PC-3 (cell line): ENCODE data around the gene CTTN. TPM values are rescaled to one million over a fixed set of nuclear protein-coding genes. Genes with fewer than 3 reads are reported as not detected.

ENCODE experiments used
- ATAC-seq: fragments of 200-7000 bp; cut with Tn5 transposase; 2 replicates; pipeline ENCODE4 v1.9.1; 2020; ENCODE audit warnings: mild to moderate bottlenecking, moderate library complexity
- BruUV-seq: library from RNA; stranded (reverse); fragments of 400-500 nt; replicated peaks from 2 replicates; lab custom pipeline; 2021; lab: Mats Ljungman, UMichigan
- CTCF ChIA-PET: fragments of 300-600 bp; sonication (Branson Sonifier 250); formaldehyde crosslinking; loops from one replicate; lab custom pipeline; 2022; ENCODE audit warnings: antibody characterized with exemption; lab: Charles Lee
- POLR2A ChIA-PET: fragments of 300-600 bp; sonication (Branson Sonifier 250); formaldehyde crosslinking; loops from one replicate; lab custom pipeline; 2022; ENCODE audit warnings: antibody characterized with exemption; ENCODE audit not compliant: unreplicated experiment; lab: Charles Lee
- DNase-seq: peaks from one replicate; pipeline ENCODE4 v3.0.0-alpha.2; 2015
- H2AFZ ChIP-seq: fragments of 300-600 bp; sonication (generic); 2 replicates; pipeline ENCODE4 v1.6.0; 2016; ENCODE audit warnings: antibody characterized with exemption, low read length
- H3F3A ChIP-seq: fragments of 300-600 bp; sonication (generic); one replicate; pipeline ENCODE4 v1.6.0; 2017; ENCODE audit warnings: antibody characterized with exemption, low read length, control low read depth, mild to moderate bottlenecking; ENCODE audit not compliant: unreplicated experiment
- H3K27ac ChIP-seq: fragments of 300-600 bp; sonication (generic); 2 replicates; pipeline ENCODE4 v1.5.1; 2016; ENCODE audit warnings: mild to moderate bottlenecking, low read length
- H3K27me3 ChIP-seq: fragments of 300-600 bp; sonication (generic); 2 replicates; pipeline ENCODE4 v1.6.1; 2016; ENCODE audit warnings: low read length, mixed read lengths
- H3K36me3 ChIP-seq: fragments of 300-600 bp; sonication (generic); 2 replicates; pipeline ENCODE4 v1.6.1; 2016; ENCODE audit warnings: low read depth, mixed run types, low read length, mixed read lengths
- H3K4me1 ChIP-seq: fragments of 300-600 bp; sonication (generic); 2 replicates; pipeline ENCODE4 v1.5.1; 2016; ENCODE audit warnings: low read length; ENCODE audit not compliant: insufficient read depth
- H3K4me2 ChIP-seq: fragments of 300-600 bp; sonication (generic); 2 replicates; pipeline ENCODE4 v1.6.0; 2016; ENCODE audit warnings: low read length
- H3K4me3 ChIP-seq: fragments of 300-600 bp; sonication (generic); 2 replicates; pipeline ENCODE4 v1.5.1; 2016; ENCODE audit warnings: mild to moderate bottlenecking, low read length, mixed read lengths
- H3K79me2 ChIP-seq: fragments of 300-600 bp; sonication (generic); 2 replicates; pipeline ENCODE4 v1.6.1; 2017; ENCODE audit warnings: low read length, mixed read lengths
- H3K9ac ChIP-seq: fragments of 300-600 bp; sonication (generic); 2 replicates; pipeline ENCODE4 v1.6.0; 2016; ENCODE audit warnings: mild to moderate bottlenecking, low read length
- H3K9me2 ChIP-seq: fragments of 300-600 bp; sonication (generic); replicated peaks from 2 replicates; pipeline ENCODE4 v1.6.1; 2016; ENCODE audit warnings: mixed run types, low read length, mixed read lengths
- H3K9me3 ChIP-seq: fragments of 300-600 bp; sonication (generic); 2 replicates; pipeline ENCODE4 v1.6.1; 2016; ENCODE audit warnings: low read length, mixed read lengths
- H4K20me1 ChIP-seq: fragments of 300-600 bp; sonication (generic); 2 replicates; pipeline ENCODE4 v1.6.1; 2016; ENCODE audit warnings: low read length, mixed read lengths
- CTCF ChIP-seq: fragments of 300-600 bp; sonication (generic); conservative IDR thresholded peaks from 2 replicates; pipeline ENCODE4 v1.5.1; 2017; ENCODE audit warnings: antibody characterized with exemption, low read depth, mild to moderate bottlenecking, low read length
- EZH2 ChIP-seq: fragments of 300-600 bp; sonication (generic); IDR thresholded peaks from one replicate; pipeline ENCODE4 v1.6.1; 2017; ENCODE audit warnings: antibody characterized with exemption, mild to moderate bottlenecking, low read length; ENCODE audit not compliant: unreplicated experiment
- EZH2phosphoT487 ChIP-seq: fragments of 300-600 bp; sonication (generic); IDR thresholded peaks from 2 replicates; pipeline ENCODE4 v1.6.1; 2018; ENCODE audit warnings: mild to moderate bottlenecking, antibody characterized with exemption, low read length, borderline replicate concordance
- intact Hi-C: fragments of 100-400 bp; cut with micrococcal nuclease; formaldehyde crosslinking; loops from 2 replicates; pipeline ENCODE4 v1.9.0; 2023
- total RNA-seq: library from RNA; depleted of rRNA; stranded (reverse); fragments of >200 nt; gene quantifications from 2 replicates; pipeline ENCODE4 v1.2.3, GENCODE V29; 2014

CTTN gene
- total RNA-seq, 1 experiment from 2014 or later, result 244 TPM

- no TSS peak for BruUV-seq
- H3K4me1 ChIP-seq, result no peaks in the 10 kb centered on the region
- DNase-seq, result no peak
- H3K4me2 ChIP-seq, result no peak overlapping the region
- POLR2A ChIA-PET, result no interaction called here
- no peak overlapping the region for H3K9ac ChIP-seq
- CTCF ChIA-PET, result no interaction called here
- H3K27me3 ChIP-seq, result no peaks in the 10 kb centered on the region
- no peaks in the 10 kb centered on the region for H3K9me2 ChIP-seq
- H3K79me2 ChIP-seq, result 0 out of 2 replicates have a peak, but pooled peaks cover 2% of the 10 kb centered on the region
- no peak overlapping the region for H3K4me3 ChIP-seq
- H2AFZ ChIP-seq, result no peak overlapping the region
- intact Hi-C loops, result no loop called here
- no peak for ATAC-seq
- no peaks in the 10 kb centered on the region for H3F3A ChIP-seq
- no peak for TF ChIP-seq CTCF
- no peak for TF ChIP-seq EZH2phosphoT487
- no peak for TF ChIP-seq EZH2
- H3K9me3 ChIP-seq, result no peaks in the 10 kb centered on the region
- H3K36me3 ChIP-seq, result peaks cover 91% of the 10 kb centered on the region
- H4K20me1 ChIP-seq, result peaks cover 3% of the 10 kb centered on the region; the same call in 1 of the 2 replicates
- no peak overlapping the region for H3K27ac ChIP-seq
Measured at GRCh38 chr11:70411713-70412452, 13.6 kb downstream of the CTTN start.

- Histone ChIP-seq H3K27me3 (no peaks in the 10 kb centered on the region), H2AFZ (no peak overlapping the region), H3K9ac (no peak overlapping the region), H3K4me2 (no peak overlapping the region), H3F3A (no peaks in the 10 kb centered on the region), H3K27ac (no peak overlapping the region), H3K9me3 (no peaks in the 10 kb centered on the region), H4K20me1 (no peaks in the 10 kb centered on the region), H3K79me2 (no peaks in the 10 kb centered on the region), H3K36me3 (peaks cover 87% of the 10 kb centered on the region), H3K4me3 (no peak overlapping the region), H3K4me1 (no peaks in the 10 kb centered on the region), H3K9me2 (no peaks in the 10 kb centered on the region)
- TF ChIP-seq EZH2 (no peak), EZH2phosphoT487 (no peak), CTCF (no peak)
- DNase-seq (no peak), ATAC-seq (no peak)
- CTCF ChIA-PET, result no interaction called here
- intact Hi-C loops, result no loop called here
- no TSS peak for BruUV-seq
- POLR2A ChIA-PET, result interaction anchor here (0.6 kb wide), 1 partner anchor 151 kb away, joined by 3 read pairs; no protein-coding TSS in a partner anchor
Measured at GRCh38 chr11:70413151-70413550, 14.8 kb downstream of the CTTN start.

- no peak overlapping the region for H3K27ac ChIP-seq
- ChIA-PET POLR2A (no interaction called here), CTCF (no interaction called here)
- no peaks in the 10 kb centered on the region for H3F3A ChIP-seq
- no peaks in the 10 kb centered on the region for H3K9me2 ChIP-seq
- intact Hi-C loops, result no loop called here
- no peaks in the 10 kb centered on the region for H3K27me3 ChIP-seq
- no peaks in the 10 kb centered on the region for H3K9me3 ChIP-seq
- no peaks in the 10 kb centered on the region for H4K20me1 ChIP-seq
- H3K9ac ChIP-seq, result no peak overlapping the region
- no peak overlapping the region for H2AFZ ChIP-seq
- TF ChIP-seq CTCF (no peak), EZH2phosphoT487 (no peak), EZH2 (no peak)
- no peaks in the 10 kb centered on the region for H3K79me2 ChIP-seq
- ATAC-seq, result no peak
- no TSS peak for BruUV-seq
- peaks cover 81% of the 10 kb centered on the region for H3K36me3 ChIP-seq
- no peak overlapping the region for H3K4me2 ChIP-seq
- no peak overlapping the region for H3K4me3 ChIP-seq
- H3K4me1 ChIP-seq, result no peaks in the 10 kb centered on the region
- DNase-seq, result no peak
Measured at GRCh38 chr11:70414341-70415100, 16.2 kb downstream of the CTTN start.
